HEK293 (cell line): ENCODE measurements around the gene ZXDC.

Experiments
- CTCF ChIA-PET: fragments of 350-600 bp; formaldehyde crosslinking; extraction: SDS; loops from one replicate; lab custom pipeline; 2021; ENCODE audit warnings: antibody characterized with exemption; lab: Yijun Ruan, JAX
- POLR2A ChIA-PET: fragments of 300-600 bp; formaldehyde crosslinking; extraction: SDS; loops from one replicate; lab custom pipeline; 2020; ENCODE audit warnings: antibody characterized with exemption, inconsistent platforms; lab: Yijun Ruan, JAX
- H3K27ac ChIP-seq: fragments of 200-500 bp; sonication (Bioruptor generic); 2 replicates; pipeline ENCODE4 v1.5.1; 2014; ENCODE audit warnings: low read depth, low read length, control low read depth, inconsistent platforms; ENCODE audit errors: extremely low read depth
- H3K36me3 ChIP-seq, 2 experiments: fragments of 200-500 bp in 1 of 2; sonication (Bioruptor generic) in 1 of 2; 1 replicate in 1 of 2; 2 replicates in 1 of 2; pipeline ENCODE4 v1.5.1; 2014 to 2017; ENCODE audit warnings: inconsistent platforms in 2 of 2, low read length in 2 of 2; ENCODE audit not compliant: control insufficient read depth in 2 of 2, insufficient read depth in 1 of 2
- H3K4me1 ChIP-seq: fragments of 200-500 bp; sonication (Bioruptor generic); 2 replicates; pipeline ENCODE4 v1.5.1; 2014; ENCODE audit warnings: mild to moderate bottlenecking, low read length, inconsistent platforms; ENCODE audit not compliant: control insufficient read depth, insufficient read depth
- H3K4me3 ChIP-seq: 2 replicates; pipeline ENCODE4 v1.5.1; 2011; ENCODE audit warnings: low read depth, mild to moderate bottlenecking, control low read depth, low read length, moderate library complexity
- H3K9me3 ChIP-seq: fragments of 200-500 bp; sonication (Bioruptor generic); 2 replicates; pipeline ENCODE4 v1.5.1; 2014; ENCODE audit warnings: low read depth, low read length, inconsistent platforms; ENCODE audit not compliant: control insufficient read depth, insufficient read depth
- GLIS1 ChIP-seq: fragments of 450-650 bp; formaldehyde crosslinking; IDR thresholded peaks from 2 replicates; pipeline ENCODE4 v1.5.1; 2016; ENCODE audit warnings: missing biosample characterization, missing genetic modification characterization
- HOXC10 ChIP-seq: sonication (generic); formaldehyde crosslinking; IDR thresholded peaks from 2 replicates; pipeline ENCODE4 v1.8.1; 2023; ENCODE audit warnings: mild to moderate bottlenecking, missing genetic modification reagents
- KLF16 ChIP-seq: fragments of 450-650 bp; formaldehyde crosslinking; IDR thresholded peaks from 2 replicates; pipeline ENCODE4 v1.5.1; 2017; ENCODE audit warnings: missing biosample characterization, missing genetic modification characterization
- KLF8 ChIP-seq: fragments of 450-650 bp; formaldehyde crosslinking; IDR thresholded peaks from 2 replicates; pipeline ENCODE4 v1.5.1; 2016; ENCODE audit warnings: missing biosample characterization, missing genetic modification characterization
- PATZ1 ChIP-seq: fragments of 450-650 bp; formaldehyde crosslinking; IDR thresholded peaks from 2 replicates; pipeline ENCODE4 v1.5.1; 2016; ENCODE audit warnings: missing biosample characterization, missing genetic modification characterization
- REST ChIP-seq: fragments of 450-650 bp; formaldehyde crosslinking; IDR thresholded peaks from 2 replicates; pipeline ENCODE4 v1.5.1; 2016; ENCODE audit warnings: missing biosample characterization, missing genetic modification characterization
- SP3 ChIP-seq: fragments of 450-650 bp; formaldehyde crosslinking; IDR thresholded peaks from 2 replicates; pipeline ENCODE4 v1.5.1; 2016; ENCODE audit warnings: missing biosample characterization, missing genetic modification characterization
- ZBTB21 ChIP-seq: fragments of 450-650 bp; formaldehyde crosslinking; IDR thresholded peaks from 2 replicates; pipeline ENCODE4 v1.5.1; 2017; ENCODE audit warnings: missing biosample characterization, missing genetic modification characterization
- ZBTB7A ChIP-seq: fragments of 450-650 bp; formaldehyde crosslinking; IDR thresholded peaks from 2 replicates; pipeline ENCODE4 v1.5.1; 2016; ENCODE audit warnings: low read depth, missing biosample characterization, missing genetic modification characterization
- ZNF202 ChIP-seq: fragments of 450-650 bp; formaldehyde crosslinking; IDR thresholded peaks from 2 replicates; pipeline ENCODE4 v1.5.1; 2016; ENCODE audit warnings: missing biosample characterization, missing genetic modification characterization, borderline replicate concordance
- ZNF292 ChIP-seq: fragments of 450-650 bp; formaldehyde crosslinking; IDR thresholded peaks from 2 replicates; pipeline ENCODE4 v1.5.1; 2016; ENCODE audit warnings: low read depth, missing biosample characterization, missing genetic modification characterization, borderline replicate concordance
- ZNF394 ChIP-seq: fragments of 450-650 bp; formaldehyde crosslinking; IDR thresholded peaks from 2 replicates; pipeline ENCODE4 v1.5.1; 2016; ENCODE audit warnings: missing biosample characterization, missing genetic modification characterization, mild to moderate bottlenecking, moderate library complexity, borderline replicate concordance
- ZNF398 ChIP-seq: fragments of 450-650 bp; formaldehyde crosslinking; IDR thresholded peaks from 2 replicates; pipeline ENCODE4 v1.5.1; 2017; ENCODE audit warnings: missing biosample characterization, missing genetic modification characterization
- ZNF433 ChIP-seq: fragments of 450-650 bp; formaldehyde crosslinking; IDR thresholded peaks from 2 replicates; pipeline ENCODE4 v1.5.1; 2016; ENCODE audit warnings: missing biosample characterization, missing genetic modification characterization, low read depth
- ZNF521 ChIP-seq: fragments of 450-650 bp; formaldehyde crosslinking; IDR thresholded peaks from 2 replicates; pipeline ENCODE4 v1.5.1; 2017; ENCODE audit warnings: missing biosample characterization, mild to moderate bottlenecking, missing genetic modification characterization
- ZNF555 ChIP-seq: fragments of 450-650 bp; formaldehyde crosslinking; conservative IDR thresholded peaks from 2 replicates; pipeline ENCODE4 v1.5.1; 2017; ENCODE audit warnings: missing biosample characterization, mild to moderate bottlenecking, missing genetic modification characterization, inconsistent platforms
- ZNF580 ChIP-seq: fragments of 450-650 bp; formaldehyde crosslinking; IDR thresholded peaks from 2 replicates; pipeline ENCODE4 v1.5.1; 2016; ENCODE audit warnings: missing biosample characterization, missing genetic modification characterization
- ZNF660 ChIP-seq: fragments of 450-650 bp; IDR thresholded peaks from 2 replicates; pipeline ENCODE4 v1.5.1; 2018; ENCODE audit warnings: missing biosample characterization, mild to moderate bottlenecking, missing genetic modification characterization
- ZNF747 ChIP-seq: fragments of 450-650 bp; formaldehyde crosslinking; IDR thresholded peaks from 2 replicates; pipeline ENCODE4 v1.5.1; 2016; ENCODE audit warnings: missing biosample characterization, missing genetic modification characterization
- ZNF785 ChIP-seq: fragments of 450-650 bp; formaldehyde crosslinking; IDR thresholded peaks from 2 replicates; pipeline ENCODE4 v1.5.1; 2016; ENCODE audit warnings: missing biosample characterization, missing genetic modification characterization
- ZNF843 ChIP-seq: fragments of 450-650 bp; formaldehyde crosslinking; IDR thresholded peaks from 2 replicates; pipeline ENCODE4 v1.5.1; 2016; ENCODE audit warnings: missing biosample characterization, missing genetic modification characterization
- ZSCAN16 ChIP-seq: fragments of 450-650 bp; formaldehyde crosslinking; IDR thresholded peaks from 2 replicates; pipeline ENCODE4 v1.5.1; 2016; ENCODE audit warnings: missing biosample characterization, missing genetic modification characterization
- TF ChIP-seq, protein P1 (sequence below): fragments of 450-650 bp; formaldehyde crosslinking; IDR thresholded peaks from 2 replicates; pipeline ENCODE4 v1.5.1; 2016; ENCODE audit warnings: missing biosample characterization, missing genetic modification characterization
- TF ChIP-seq, protein P2 (sequence below): fragments of 450-650 bp; formaldehyde crosslinking; IDR thresholded peaks from 2 replicates; pipeline ENCODE4 v1.5.1; 2016; ENCODE audit warnings: missing biosample characterization, missing genetic modification characterization
- TF ChIP-seq, protein P3 (sequence below): fragments of 450-650 bp; formaldehyde crosslinking; IDR thresholded peaks from 2 replicates; pipeline ENCODE4 v1.5.1; 2016; ENCODE audit warnings: missing biosample characterization, missing genetic modification characterization

Gene ZXDC

GRCh38 chr3:126495786-126496185 is 20.1 kb upstream of the ZXDC start (continued):
- TF ChIP-seq REST (tag by site-specific recombination) (no peak), ZNF398 (no peak), ZNF580 (tag by site-specific recombination) (no peak), ZSCAN16 (no peak), PATZ1 (tag by site-specific recombination) (no peak), ZNF660 (tag by site-specific recombination) (no peak), ZNF521 (tag by site-specific recombination) (no peak), ZNF555 (tag by site-specific recombination) (no peak), ZBTB7A (tag by site-specific recombination) (no peak)
- TF ChIP-seq, protein P1, sequence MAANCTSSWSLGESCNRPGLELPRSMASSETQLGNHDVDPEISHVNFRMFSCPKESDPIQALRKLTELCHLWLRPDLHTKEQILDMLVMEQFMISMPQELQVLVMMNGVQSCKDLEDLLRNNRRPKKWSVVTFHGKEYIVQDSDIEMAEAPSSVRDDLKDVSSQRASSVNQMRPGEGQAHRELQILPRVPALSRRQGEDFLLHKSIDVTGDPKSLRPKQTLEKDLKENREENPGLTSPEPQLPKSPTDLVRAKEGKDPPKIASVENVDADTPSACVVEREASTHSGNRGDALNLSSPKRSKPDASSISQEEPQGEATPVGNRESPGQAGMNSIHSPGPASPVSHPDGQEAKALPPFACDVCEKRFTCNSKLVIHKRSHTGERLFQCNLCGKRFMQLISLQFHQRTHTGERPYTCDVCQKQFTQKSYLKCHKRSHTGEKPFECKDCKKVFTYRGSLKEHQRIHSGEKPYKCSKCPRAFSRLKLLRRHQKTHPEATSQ (tag by site-specific recombination), result no peak
- TF ChIP-seq, protein P2, sequence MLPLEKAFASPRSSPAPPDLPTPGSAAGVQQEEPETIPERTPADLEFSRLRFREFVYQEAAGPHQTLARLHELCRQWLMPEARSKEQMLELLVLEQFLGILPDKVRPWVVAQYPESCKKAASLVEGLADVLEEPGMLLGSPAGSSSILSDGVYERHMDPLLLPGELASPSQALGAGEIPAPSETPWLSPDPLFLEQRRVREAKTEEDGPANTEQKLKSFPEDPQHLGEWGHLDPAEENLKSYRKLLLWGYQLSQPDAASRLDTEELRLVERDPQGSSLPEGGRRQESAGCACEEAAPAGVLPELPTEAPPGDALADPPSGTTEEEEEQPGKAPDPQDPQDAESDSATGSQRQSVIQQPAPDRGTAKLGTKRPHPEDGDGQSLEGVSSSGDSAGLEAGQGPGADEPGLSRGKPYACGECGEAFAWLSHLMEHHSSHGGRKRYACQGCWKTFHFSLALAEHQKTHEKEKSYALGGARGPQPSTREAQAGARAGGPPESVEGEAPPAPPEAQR, result no peak

DNA sequence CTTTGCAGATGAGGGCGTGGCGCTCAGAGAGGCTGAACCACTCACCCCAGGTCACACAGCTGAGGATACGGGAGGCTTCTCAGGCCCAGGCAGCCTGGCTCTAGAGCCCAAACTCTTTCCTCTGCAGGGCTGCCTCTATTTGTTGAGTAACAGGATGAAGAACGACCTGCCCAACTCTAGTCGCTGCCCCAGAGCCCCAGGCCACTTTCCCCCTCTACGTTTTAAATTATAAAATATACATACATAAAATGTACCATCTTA is 19.2 kb upstream of the ZXDC start:
- TF ChIP-seq HOXC10 (CRISPR knock-in tag), result no peak
- TF ChIP-seq ZNF433, result no peak
- TF ChIP-seq SP3 (tag by site-specific recombination), result no peak
- no peak for TF ChIP-seq KLF8 (tag by site-specific recombination)
- no peak for TF ChIP-seq ZNF843
- TF ChIP-seq, protein P3, sequence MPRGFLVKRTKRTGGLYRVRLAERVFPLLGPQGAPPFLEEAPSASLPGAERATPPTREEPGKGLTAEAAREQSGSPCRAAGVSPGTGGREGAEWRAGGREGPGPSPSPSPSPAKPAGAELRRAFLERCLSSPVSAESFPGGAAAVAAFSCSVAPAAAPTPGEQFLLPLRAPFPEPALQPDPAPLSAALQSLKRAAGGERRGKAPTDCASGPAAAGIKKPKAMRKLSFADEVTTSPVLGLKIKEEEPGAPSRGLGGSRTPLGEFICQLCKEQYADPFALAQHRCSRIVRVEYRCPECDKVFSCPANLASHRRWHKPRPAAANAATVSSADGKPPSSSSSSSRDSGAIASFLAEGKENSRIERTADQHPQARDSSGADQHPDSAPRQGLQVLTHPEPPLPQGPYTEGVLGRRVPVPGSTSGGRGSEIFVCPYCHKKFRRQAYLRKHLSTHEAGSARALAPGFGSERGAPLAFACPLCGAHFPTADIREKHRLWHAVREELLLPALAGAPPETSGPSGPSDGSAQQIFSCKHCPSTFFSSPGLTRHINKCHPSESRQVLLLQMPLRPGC (tag by site-specific recombination), result no peak
- no peak for TF ChIP-seq ZNF202
- no peak for TF ChIP-seq ZBTB21 (tag by site-specific recombination)
- TF ChIP-seq KLF16 (tag by site-specific recombination), result no peak
- TF ChIP-seq GLIS1 (tag by site-specific recombination), result no peak
- TF ChIP-seq ZNF394, result no peak
- TF ChIP-seq ZNF747, result no peak
- no peak for TF ChIP-seq ZNF785 (tag by site-specific recombination)
- TF ChIP-seq ZNF292 (tag by site-specific recombination), result no peak
- no peaks in the 10 kb centered on the region for H3K36me3 ChIP-seq
- POLR2A ChIA-PET, result no interaction called here
- no peaks in the 10 kb centered on the region for H3K4me1 ChIP-seq
- H3K9me3 ChIP-seq, result no peaks in the 10 kb centered on the region
- no peak overlapping the region for H3K4me3 ChIP-seq
- H3K27ac ChIP-seq, result no peak overlapping the region
- CTCF ChIA-PET, result no interaction called here
